Measurements from ENCODE around the gene SSBP4. TPM values are rescaled to one million over a fixed set of nuclear protein-coding genes. Genes with fewer than 3 reads are reported as not detected.
A peak's percentile ranks its signal among the peaks of the same experiment; 100 is the strongest.

SSBP4 gene
- total and polyA plus RNA-seq, 12 donors: 9.1 to 160 (median 73.7) TPM

DNA sequence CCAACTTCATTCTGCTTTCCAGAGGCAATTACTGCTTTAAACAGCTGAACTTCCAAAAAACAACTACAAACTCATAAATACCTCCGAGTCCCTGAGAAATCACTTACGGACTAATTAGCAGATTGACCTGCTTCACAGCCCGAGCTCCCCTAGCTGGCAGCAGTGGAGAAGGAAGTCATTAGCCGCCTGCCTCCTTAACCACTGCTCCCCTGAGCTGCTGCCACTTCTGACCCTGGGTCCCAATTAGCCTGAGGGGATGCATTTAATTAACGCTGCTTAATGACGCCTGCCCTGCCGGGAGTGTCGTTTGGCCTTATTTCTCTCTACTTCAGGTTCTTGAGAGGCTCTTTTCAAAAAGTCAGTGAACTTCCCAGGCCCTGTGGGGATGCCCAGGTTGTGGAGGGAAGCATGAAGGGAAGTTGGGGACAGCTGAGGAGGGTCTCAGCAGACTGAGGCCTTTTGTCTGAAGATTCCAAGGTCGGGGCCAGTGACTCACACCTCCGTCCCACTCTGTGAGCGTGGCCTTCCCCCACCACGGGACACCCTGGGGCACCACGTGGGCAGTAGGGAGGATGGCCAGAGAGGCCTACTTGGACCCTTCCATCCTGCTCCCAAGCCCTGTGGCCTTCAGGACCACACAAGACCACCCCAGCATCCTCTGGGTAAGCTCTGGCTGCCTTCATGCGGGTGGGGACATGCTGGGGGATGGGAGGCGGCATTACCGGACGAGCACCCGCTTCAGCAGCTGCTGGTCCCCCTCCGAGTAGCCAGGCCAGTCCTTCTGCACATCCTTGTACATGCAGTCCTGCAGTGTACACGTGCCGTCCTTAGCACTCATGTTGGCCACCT is 38.5 kb downstream of the SSBP4 start:
- Histone ChIP-seq H3K4me3 (no peak overlapping the region), H3K36me3 (replicated peaks in 1 of 2) (peaks cover 0 to 47% of the 10 kb centered on the region in 2 donors), H3K9me3 (replicated peaks in 1 of 3) (no peaks in the 10 kb centered on the region), H3K27me3 (no peaks in the 10 kb centered on the region), H3K4me1 (replicated peaks in 1 of 2) (peaks cover 21 to 44% of the 10 kb centered on the region in 2 donors), H3K27ac (peak overlapping the region in 2 of 5 donors; percentile 42 to 44)
- no peak for DNase-seq
- intact Hi-C loops (cut with DNase I): loop anchor here (10.0 kb wide), 2 partner anchors 137 to 397 kb away; no protein-coding TSS in a partner anchor
- 72 to 77% (median 75%) methylated on average over 15 to 21 of the region's 21 CpGs for WGBS, 4 donors
- TF ChIP-seq, protein P1, sequence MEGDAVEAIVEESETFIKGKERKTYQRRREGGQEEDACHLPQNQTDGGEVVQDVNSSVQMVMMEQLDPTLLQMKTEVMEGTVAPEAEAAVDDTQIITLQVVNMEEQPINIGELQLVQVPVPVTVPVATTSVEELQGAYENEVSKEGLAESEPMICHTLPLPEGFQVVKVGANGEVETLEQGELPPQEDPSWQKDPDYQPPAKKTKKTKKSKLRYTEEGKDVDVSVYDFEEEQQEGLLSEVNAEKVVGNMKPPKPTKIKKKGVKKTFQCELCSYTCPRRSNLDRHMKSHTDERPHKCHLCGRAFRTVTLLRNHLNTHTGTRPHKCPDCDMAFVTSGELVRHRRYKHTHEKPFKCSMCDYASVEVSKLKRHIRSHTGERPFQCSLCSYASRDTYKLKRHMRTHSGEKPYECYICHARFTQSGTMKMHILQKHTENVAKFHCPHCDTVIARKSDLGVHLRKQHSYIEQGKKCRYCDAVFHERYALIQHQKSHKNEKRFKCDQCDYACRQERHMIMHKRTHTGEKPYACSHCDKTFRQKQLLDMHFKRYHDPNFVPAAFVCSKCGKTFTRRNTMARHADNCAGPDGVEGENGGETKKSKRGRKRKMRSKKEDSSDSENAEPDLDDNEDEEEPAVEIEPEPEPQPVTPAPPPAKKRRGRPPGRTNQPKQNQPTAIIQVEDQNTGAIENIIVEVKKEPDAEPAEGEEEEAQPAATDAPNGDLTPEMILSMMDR (IDR thresholded peaks at IDR 0.05): no peak
- TF ChIP-seq POLR2A (IDR thresholded peaks at IDR 0.05): no peak

- Histone ChIP-seq H3K27ac (peak overlapping the region in 2 of 5 donors; percentile 89 to 94), H3K27me3 (no peaks in the 10 kb centered on the region), H3K9me3 (replicated peaks in 1 of 3) (no peaks in the 10 kb centered on the region), H3K36me3 (replicated peaks in 1 of 2) (peaks cover 0 to 47% of the 10 kb centered on the region in 2 donors), H3K4me1 (replicated peaks in 1 of 2) (peaks cover 32 to 66% of the 10 kb centered on the region in 2 donors), H3K4me3 (no peak overlapping the region)
- no peak for DNase-seq
- TF ChIP-seq, protein P1 (IDR thresholded peaks at IDR 0.05): no peak
- no peak for TF ChIP-seq POLR2A (IDR thresholded peaks at IDR 0.05)
- 74 to 85% (median 80%) methylated on average over 4 to 12 of the region's 12 CpGs for WGBS, 4 donors
- intact Hi-C loops (cut with DNase I): loop anchor here in 1 of 2 donors (10.0 kb wide), 3 partner anchors 54 to 464 kb away; no protein-coding TSS in a partner anchor
Measured at GRCh38 chr19:18460900-18461299, 41.7 kb downstream of the SSBP4 start.

DNA sequence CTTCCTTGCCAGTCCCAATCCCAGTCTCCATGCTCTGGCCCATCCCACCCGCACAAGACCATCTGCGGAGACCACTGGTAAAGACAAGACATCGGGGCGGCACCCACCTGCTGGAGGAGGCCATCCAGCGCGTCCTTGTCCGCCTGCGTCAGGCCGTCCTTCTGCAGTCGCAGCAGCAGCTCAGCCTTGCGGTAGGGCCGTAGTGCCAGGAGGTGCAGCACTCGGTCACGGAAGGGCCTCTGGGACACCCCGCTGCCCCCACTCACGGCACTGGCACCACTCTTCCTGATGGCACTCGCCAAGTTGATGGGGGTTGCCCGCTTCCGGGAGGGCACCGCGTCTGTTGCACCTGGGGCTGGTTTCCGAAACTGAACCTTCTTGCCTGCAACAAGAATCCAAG is 42.3 kb downstream of the SSBP4 start:
- peak in 1 of 7 donors; percentile 38 for DNase-seq
- peak overlapping the region in 2 of 5 donors; percentile 26 to 94 for H3K27ac ChIP-seq
- H3K27me3 ChIP-seq: no peaks in the 10 kb centered on the region
- no peaks in the 10 kb centered on the region for H3K9me3 ChIP-seq (replicated peaks in 1 of 3)
- H3K4me1 ChIP-seq (replicated peaks in 1 of 2): peaks cover 32 to 69% of the 10 kb centered on the region in 2 donors
- no peak overlapping the region for H3K4me3 ChIP-seq
- TF ChIP-seq, protein P1 (IDR thresholded peaks at IDR 0.05): no peak
- no peak for TF ChIP-seq POLR2A (IDR thresholded peaks at IDR 0.05)
- intact Hi-C loops (cut with DNase I): loop anchor here in 1 of 2 donors (10.0 kb wide), 3 partner anchors 53 to 463 kb away; no protein-coding TSS in a partner anchor
- H3K36me3 ChIP-seq (replicated peaks in 1 of 2): peaks cover 0 to 41% of the 10 kb centered on the region in 2 donors
- 87 to 97% (median 94%) methylated on average over 10 to 22 of the region's 22 CpGs for WGBS, 4 donors

DNA sequence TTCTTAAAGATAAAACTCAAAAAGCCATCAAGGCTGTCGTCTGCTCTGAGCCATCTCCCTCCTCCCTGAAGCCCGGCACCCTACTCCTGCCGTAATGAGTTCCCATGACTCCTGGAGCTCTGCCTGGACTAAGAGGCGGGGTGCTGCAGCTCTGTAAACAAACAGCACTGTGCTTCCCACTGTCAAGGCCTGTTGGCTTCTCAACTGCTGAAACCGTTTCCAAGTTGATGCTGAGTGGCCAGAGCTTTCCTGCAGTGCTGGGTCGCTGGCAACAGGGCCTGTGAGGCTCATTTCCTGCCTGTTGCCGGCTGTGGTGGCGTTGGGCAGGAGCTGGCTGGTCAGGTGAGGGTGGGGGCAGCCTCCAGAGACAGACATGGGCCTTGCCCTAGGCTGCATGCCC is 45.4 kb downstream of the SSBP4 start:
- Histone ChIP-seq H3K4me1 (replicated peaks in 1 of 2) (peaks cover 23 to 53% of the 10 kb centered on the region in 2 donors), H3K9me3 (replicated peaks in 1 of 3) (no peaks in the 10 kb centered on the region), H3K4me3 (no peak overlapping the region), H3K36me3 (replicated peaks in 1 of 2) (peaks cover 0 to 26% of the 10 kb centered on the region in 2 donors), H3K27ac (peak overlapping the region; percentile 48 to 89 (median 70)), H3K27me3 (no peaks in the 10 kb centered on the region)
- 0 to 35% (median 13%) methylated on average over 5 to 8 of the region's 8 CpGs for WGBS, 4 donors
- peak in 1 of 2 donors; percentile 69 for TF ChIP-seq POLR2A (IDR thresholded peaks at IDR 0.05)
- TF ChIP-seq, protein P1 (IDR thresholded peaks at IDR 0.05): no peak
- intact Hi-C loops (cut with DNase I): loop anchor here (5.0 to 10.0 kb wide), 4 partner anchors 50 to 460 kb away; no protein-coding TSS in a partner anchor
- DNase-seq: peak; percentile 81 to 96 (median 94)
